ENCODE measurements around the gene OR2T4.

The OR2T4 gene

DNA sequence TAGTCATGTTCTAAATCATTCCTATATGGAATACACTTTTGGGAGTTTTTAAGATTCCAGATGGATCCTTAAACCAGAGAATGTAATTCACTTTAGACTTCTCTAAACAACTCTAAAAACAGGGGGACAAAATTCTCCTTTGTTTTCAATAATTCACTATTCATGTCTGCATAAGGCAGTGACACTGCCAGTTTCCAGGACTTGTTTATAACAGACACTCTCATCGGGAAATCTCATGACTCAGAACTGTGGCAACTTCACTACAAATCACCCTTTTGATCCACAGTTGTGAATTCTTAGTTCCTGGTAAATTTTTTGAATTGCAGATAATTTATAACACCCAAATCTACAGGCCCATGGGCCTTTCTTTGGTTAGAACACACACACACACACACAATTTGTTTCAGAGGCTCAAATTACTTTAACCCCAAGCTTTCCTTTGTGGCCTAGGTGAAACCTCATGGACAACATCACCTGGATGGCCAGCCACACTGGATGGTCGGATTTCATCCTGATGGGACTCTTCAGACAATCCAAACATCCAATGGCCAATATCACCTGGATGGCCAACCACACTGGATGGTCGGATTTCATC is at the start of gene OR2T4:
Gene OR2T4, plus strand, starts transcription at position 545 of the 595 bp plus-strand sequence. Its CDS starts 0 bp downstream, at position 545.
- Histone ChIP-seq H3K4me3 (ENCODE audit: low read depth in 1 of 2, low read length in 2 of 2) (no peak within 1 kb of the TSS), H3K27me3 (ENCODE audit: low read depth, low read length) (no peaks in the 10 kb centered on the region), H3K9me3 (ENCODE audit: control insufficient read depth in 1 of 2, low read length in 2 of 2) (no peaks in the 10 kb centered on the region), H3K4me1 (ENCODE audit: control insufficient read depth in 1 of 2, insufficient read depth in 2 of 2, low read length in 2 of 2) (no peaks in the 10 kb centered on the region), H3K36me3 (ENCODE audit: control insufficient read depth in 1 of 2, insufficient read depth in 2 of 2, low read length in 2 of 2) (no peaks in the 10 kb centered on the region), H3K27ac (ENCODE audit: low read length) (no peak within 1 kb of the TSS)

- Histone ChIP-seq H3K4me3 (ENCODE audit: low read depth in 1 of 2, low read length in 2 of 2) (no peak overlapping the region), H3K9me3 (ENCODE audit: control insufficient read depth in 1 of 2, low read length in 2 of 2) (peaks cover 0 to 18% of the 10 kb centered on the region in 2 donors), H3K4me1 (ENCODE audit: control insufficient read depth in 1 of 2, insufficient read depth in 2 of 2, low read length in 2 of 2) (no peaks in the 10 kb centered on the region), H3K27me3 (ENCODE audit: low read depth, low read length) (no peaks in the 10 kb centered on the region), H3K36me3 (ENCODE audit: control insufficient read depth in 1 of 2, insufficient read depth in 2 of 2, low read length in 2 of 2) (no peaks in the 10 kb centered on the region), H3K27ac (ENCODE audit: low read length) (no peak overlapping the region)
Observed at GRCh38 chr1:248316796-248317195, 44.7 kb upstream of the OR2T4 start.

DNA sequence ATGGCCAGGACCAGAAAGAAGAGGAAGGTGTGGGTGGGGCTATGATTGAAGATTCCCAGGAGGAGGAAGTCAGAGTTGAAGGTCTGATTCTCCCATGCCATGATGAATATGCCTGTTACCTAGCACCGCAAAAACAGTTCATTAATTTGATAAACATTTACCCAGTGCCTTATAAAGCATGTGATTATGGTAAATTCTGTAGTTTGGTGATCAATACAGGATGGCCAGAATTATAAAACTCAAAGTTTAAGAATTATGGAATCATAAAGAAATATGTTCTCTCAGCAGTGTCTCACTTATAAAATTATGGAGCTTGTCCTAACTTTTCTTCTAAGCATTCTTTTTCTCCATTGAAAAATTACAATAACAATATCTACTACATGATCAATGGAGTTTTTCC is 37.0 kb upstream of the OR2T4 start, which contains the start of gene OR2M7:
Gene OR2M7, minus strand, starts transcription at position 101 of the 400 bp plus-strand sequence. Its CDS starts 0 bp downstream, at position 101.
- H3K4me1 ChIP-seq (ENCODE audit: control insufficient read depth in 1 of 2, insufficient read depth in 2 of 2, low read length in 2 of 2) = no peaks in the 10 kb centered on the region
- no peak within 1 kb of the TSS for H3K4me3 ChIP-seq (ENCODE audit: low read depth in 1 of 2, low read length in 2 of 2)
- H3K27ac ChIP-seq (ENCODE audit: low read length) = no peak within 1 kb of the TSS
- H3K36me3 ChIP-seq (ENCODE audit: control insufficient read depth in 1 of 2, insufficient read depth in 2 of 2, low read length in 2 of 2) = no peaks in the 10 kb centered on the region
- no peaks in the 10 kb centered on the region for H3K27me3 ChIP-seq (ENCODE audit: low read depth, low read length)
- H3K9me3 ChIP-seq (ENCODE audit: control insufficient read depth in 1 of 2, low read length in 2 of 2) = no peaks in the 10 kb centered on the region

- H3K27ac ChIP-seq (ENCODE audit: low read length) = no peak overlapping the region
- H3K27me3 ChIP-seq (ENCODE audit: low read depth, low read length) = no peaks in the 10 kb centered on the region
- H3K9me3 ChIP-seq (ENCODE audit: control insufficient read depth in 1 of 2, low read length in 2 of 2) = no peaks in the 10 kb centered on the region
- H3K36me3 ChIP-seq (ENCODE audit: control insufficient read depth in 1 of 2, insufficient read depth in 2 of 2, low read length in 2 of 2) = no peaks in the 10 kb centered on the region
- H3K4me1 ChIP-seq (ENCODE audit: control insufficient read depth in 1 of 2, insufficient read depth in 2 of 2, low read length in 2 of 2) = no peaks in the 10 kb centered on the region
- no peak overlapping the region for H3K4me3 ChIP-seq (ENCODE audit: low read depth in 1 of 2, low read length in 2 of 2)
Observed at GRCh38 chr1:248343451-248343850, 18.0 kb upstream of the OR2T4 start.

DNA sequence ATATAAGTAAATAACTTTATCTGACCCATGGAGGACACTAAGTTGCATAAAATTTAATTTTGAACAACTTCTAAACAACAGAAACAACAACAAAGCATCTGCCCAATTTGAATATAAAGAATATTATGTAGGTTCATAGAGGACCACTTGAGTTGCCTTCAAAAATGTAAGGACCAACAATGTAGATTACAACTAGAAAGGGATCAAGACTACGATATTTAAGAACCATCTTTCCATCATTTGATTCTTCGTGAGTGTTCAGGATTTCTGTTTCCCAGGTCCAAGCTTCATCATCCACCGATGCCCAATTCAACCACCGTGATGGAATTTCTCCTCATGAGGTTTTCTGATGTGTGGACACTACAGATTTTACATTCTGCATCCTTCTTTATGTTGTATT is 13.0 kb upstream of the OR2T4 start, which contains the start of gene OR14C36:
Gene OR14C36, plus strand, starts transcription at position 301 of the 400 bp plus-strand sequence. Its CDS starts 0 bp downstream, at position 301.
- Histone ChIP-seq H3K27ac (ENCODE audit: low read length) (no peak within 1 kb of the TSS), H3K9me3 (ENCODE audit: control insufficient read depth in 1 of 2, low read length in 2 of 2) (no peaks in the 10 kb centered on the region)

GRCh38 chr1:248359415-248359814 is 2.0 kb upstream of the OR2T4 start:
- Histone ChIP-seq H3K27ac (ENCODE audit: low read length) (no peak overlapping the region), H3K27me3 (ENCODE audit: low read depth, low read length) (no peaks in the 10 kb centered on the region)

More for the DNA sequence above, 13.0 kb upstream of the OR2T4 start, which contains the start of gene OR14C36:
- H3K27me3 ChIP-seq (ENCODE audit: low read depth, low read length) = no peaks in the 10 kb centered on the region
- H3K4me1 ChIP-seq (ENCODE audit: control insufficient read depth in 1 of 2, insufficient read depth in 2 of 2, low read length in 2 of 2) = no peaks in the 10 kb centered on the region
- no peak within 1 kb of the TSS for H3K4me3 ChIP-seq (ENCODE audit: low read depth in 1 of 2, low read length in 2 of 2)
- H3K36me3 ChIP-seq (ENCODE audit: control insufficient read depth in 1 of 2, insufficient read depth in 2 of 2, low read length in 2 of 2) = no peaks in the 10 kb centered on the region

GRCh38 chr1:248366609-248367008 is 5.1 kb downstream of the OR2T4 start:
- Histone ChIP-seq H3K4me1 (ENCODE audit: control insufficient read depth in 1 of 2, insufficient read depth in 2 of 2, low read length in 2 of 2) (no peaks in the 10 kb centered on the region), H3K36me3 (ENCODE audit: control insufficient read depth in 1 of 2, insufficient read depth in 2 of 2, low read length in 2 of 2) (no peaks in the 10 kb centered on the region), H3K4me3 (ENCODE audit: low read depth in 1 of 2, low read length in 2 of 2) (no peak overlapping the region), H3K27ac (ENCODE audit: low read length) (no peak overlapping the region), H3K9me3 (ENCODE audit: control insufficient read depth in 1 of 2, low read length in 2 of 2) (no peaks in the 10 kb centered on the region), H3K27me3 (ENCODE audit: low read depth, low read length) (no peaks in the 10 kb centered on the region)

More at GRCh38 chr1:248359415-248359814, 2.0 kb upstream of the OR2T4 start:
- Histone ChIP-seq H3K4me3 (ENCODE audit: low read depth in 1 of 2, low read length in 2 of 2) (no peak overlapping the region), H3K9me3 (ENCODE audit: control insufficient read depth in 1 of 2, low read length in 2 of 2) (no peaks in the 10 kb centered on the region), H3K36me3 (ENCODE audit: control insufficient read depth in 1 of 2, insufficient read depth in 2 of 2, low read length in 2 of 2) (no peaks in the 10 kb centered on the region), H3K4me1 (ENCODE audit: control insufficient read depth in 1 of 2, insufficient read depth in 2 of 2, low read length in 2 of 2) (no peaks in the 10 kb centered on the region)

GRCh38 chr1:248372394-248372793 is 10.9 kb downstream of the OR2T4 start:
- no peaks in the 10 kb centered on the region for H3K4me1 ChIP-seq (ENCODE audit: control insufficient read depth in 1 of 2, insufficient read depth in 2 of 2, low read length in 2 of 2)
- no peaks in the 10 kb centered on the region for H3K27me3 ChIP-seq (ENCODE audit: low read depth, low read length)
- no peak overlapping the region for H3K27ac ChIP-seq (ENCODE audit: low read length)
- H3K4me3 ChIP-seq (ENCODE audit: low read depth in 1 of 2, low read length in 2 of 2) = no peak overlapping the region
- H3K9me3 ChIP-seq (ENCODE audit: control insufficient read depth in 1 of 2, low read length in 2 of 2) = no peaks in the 10 kb centered on the region
- H3K36me3 ChIP-seq (ENCODE audit: control insufficient read depth in 1 of 2, insufficient read depth in 2 of 2, low read length in 2 of 2) = no peaks in the 10 kb centered on the region

DNA sequence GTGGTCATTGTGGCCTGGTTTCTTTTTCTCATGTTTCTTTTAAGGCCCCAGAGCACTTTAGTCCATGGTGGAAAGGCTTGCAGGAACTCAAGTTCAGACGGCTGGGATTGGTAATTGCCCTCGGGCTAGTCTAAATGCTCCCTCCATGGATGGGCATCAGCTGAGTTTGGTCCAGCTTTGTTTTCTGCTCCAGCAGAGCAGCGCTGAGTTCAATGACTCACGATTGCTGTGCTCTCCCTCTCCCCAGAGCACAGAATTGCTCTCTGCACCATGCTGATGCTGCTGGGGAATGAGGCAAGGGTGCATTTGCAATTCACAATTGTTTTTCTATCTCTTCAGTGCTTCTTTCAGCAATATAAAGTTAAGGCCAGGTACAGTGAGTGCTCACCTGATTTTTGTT is 12.3 kb downstream of the OR2T4 start:
- Histone ChIP-seq H3K36me3 (ENCODE audit: control insufficient read depth in 1 of 2, insufficient read depth in 2 of 2, low read length in 2 of 2) (no peaks in the 10 kb centered on the region), H3K27ac (ENCODE audit: low read length) (no peak overlapping the region), H3K9me3 (ENCODE audit: control insufficient read depth in 1 of 2, low read length in 2 of 2) (no peaks in the 10 kb centered on the region), H3K4me1 (ENCODE audit: control insufficient read depth in 1 of 2, insufficient read depth in 2 of 2, low read length in 2 of 2) (no peaks in the 10 kb centered on the region), H3K4me3 (ENCODE audit: low read depth in 1 of 2, low read length in 2 of 2) (no peak overlapping the region), H3K27me3 (ENCODE audit: low read depth, low read length) (no peaks in the 10 kb centered on the region)

GRCh38 chr1:248375446-248375845 is 14.0 kb downstream of the OR2T4 start, which contains the start of gene OR2T6:
TSS of gene OR2T6 (plus strand) at chr1:248375746. CDS start at chr1:248387609, 11,863 bp downstream.
- Histone ChIP-seq H3K36me3 (ENCODE audit: control insufficient read depth in 1 of 2, insufficient read depth in 2 of 2, low read length in 2 of 2) (no peaks in the 10 kb centered on the region), H3K4me3 (ENCODE audit: low read depth in 1 of 2, low read length in 2 of 2) (no peak within 1 kb of the TSS), H3K9me3 (ENCODE audit: control insufficient read depth in 1 of 2, low read length in 2 of 2) (no peaks in the 10 kb centered on the region), H3K4me1 (ENCODE audit: control insufficient read depth in 1 of 2, insufficient read depth in 2 of 2, low read length in 2 of 2) (no peaks in the 10 kb centered on the region), H3K27me3 (ENCODE audit: low read depth, low read length) (no peaks in the 10 kb centered on the region), H3K27ac (ENCODE audit: low read length) (no peak within 1 kb of the TSS)

- Histone ChIP-seq H3K27me3 (ENCODE audit: low read depth, low read length) (no peaks in the 10 kb centered on the region), H3K4me1 (ENCODE audit: control insufficient read depth in 1 of 2, insufficient read depth in 2 of 2, low read length in 2 of 2) (no peaks in the 10 kb centered on the region), H3K36me3 (ENCODE audit: control insufficient read depth in 1 of 2, insufficient read depth in 2 of 2, low read length in 2 of 2) (no peaks in the 10 kb centered on the region), H3K9me3 (ENCODE audit: control insufficient read depth in 1 of 2, low read length in 2 of 2) (no peaks in the 10 kb centered on the region), H3K27ac (ENCODE audit: low read length) (no peak overlapping the region), H3K4me3 (ENCODE audit: low read depth in 1 of 2, low read length in 2 of 2) (no peak overlapping the region)
Observed at GRCh38 chr1:248376916-248377315, 15.5 kb downstream of the OR2T4 start.

DNA sequence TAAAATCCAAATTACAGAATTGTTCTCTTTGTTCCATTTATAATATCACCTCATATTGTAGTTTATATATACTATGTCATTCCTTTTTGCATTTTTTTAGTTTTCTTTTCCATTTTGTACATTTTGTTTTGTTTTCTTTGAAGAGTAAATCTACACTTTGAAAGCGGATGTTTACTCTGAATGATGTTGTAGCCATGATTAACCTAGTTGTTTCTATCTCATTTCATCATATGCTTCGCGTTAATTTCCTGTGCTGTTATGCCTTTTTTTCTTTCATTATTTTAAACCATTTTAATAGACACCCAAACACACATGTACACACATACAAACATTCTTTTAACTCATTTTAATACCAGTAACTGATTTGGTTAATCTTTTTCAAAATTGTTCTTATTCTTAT is 19.4 kb downstream of the OR2T4 start:
- no peaks in the 10 kb centered on the region for H3K9me3 ChIP-seq (ENCODE audit: control insufficient read depth in 1 of 2, low read length in 2 of 2)
- no peaks in the 10 kb centered on the region for H3K36me3 ChIP-seq (ENCODE audit: control insufficient read depth in 1 of 2, insufficient read depth in 2 of 2, low read length in 2 of 2)
- no peaks in the 10 kb centered on the region for H3K4me1 ChIP-seq (ENCODE audit: control insufficient read depth in 1 of 2, insufficient read depth in 2 of 2, low read length in 2 of 2)
- H3K27me3 ChIP-seq (ENCODE audit: low read depth, low read length) = no peaks in the 10 kb centered on the region
- H3K27ac ChIP-seq (ENCODE audit: low read length) = no peak overlapping the region
- no peak overlapping the region for H3K4me3 ChIP-seq (ENCODE audit: low read depth in 1 of 2, low read length in 2 of 2)
